GM19372 (cell line): ENCODE data around the gene NID2.

ENCODE experiments used
- ATAC-seq: cut with Tn5 transposase; IDR thresholded peaks from one replicate; pipeline ENCODE4 v1.9.1; 2021; ENCODE audit warnings: mild to moderate bottlenecking, low read depth, moderate library complexity; ENCODE audit not compliant: unreplicated experiment

Gene NID2, protein sequence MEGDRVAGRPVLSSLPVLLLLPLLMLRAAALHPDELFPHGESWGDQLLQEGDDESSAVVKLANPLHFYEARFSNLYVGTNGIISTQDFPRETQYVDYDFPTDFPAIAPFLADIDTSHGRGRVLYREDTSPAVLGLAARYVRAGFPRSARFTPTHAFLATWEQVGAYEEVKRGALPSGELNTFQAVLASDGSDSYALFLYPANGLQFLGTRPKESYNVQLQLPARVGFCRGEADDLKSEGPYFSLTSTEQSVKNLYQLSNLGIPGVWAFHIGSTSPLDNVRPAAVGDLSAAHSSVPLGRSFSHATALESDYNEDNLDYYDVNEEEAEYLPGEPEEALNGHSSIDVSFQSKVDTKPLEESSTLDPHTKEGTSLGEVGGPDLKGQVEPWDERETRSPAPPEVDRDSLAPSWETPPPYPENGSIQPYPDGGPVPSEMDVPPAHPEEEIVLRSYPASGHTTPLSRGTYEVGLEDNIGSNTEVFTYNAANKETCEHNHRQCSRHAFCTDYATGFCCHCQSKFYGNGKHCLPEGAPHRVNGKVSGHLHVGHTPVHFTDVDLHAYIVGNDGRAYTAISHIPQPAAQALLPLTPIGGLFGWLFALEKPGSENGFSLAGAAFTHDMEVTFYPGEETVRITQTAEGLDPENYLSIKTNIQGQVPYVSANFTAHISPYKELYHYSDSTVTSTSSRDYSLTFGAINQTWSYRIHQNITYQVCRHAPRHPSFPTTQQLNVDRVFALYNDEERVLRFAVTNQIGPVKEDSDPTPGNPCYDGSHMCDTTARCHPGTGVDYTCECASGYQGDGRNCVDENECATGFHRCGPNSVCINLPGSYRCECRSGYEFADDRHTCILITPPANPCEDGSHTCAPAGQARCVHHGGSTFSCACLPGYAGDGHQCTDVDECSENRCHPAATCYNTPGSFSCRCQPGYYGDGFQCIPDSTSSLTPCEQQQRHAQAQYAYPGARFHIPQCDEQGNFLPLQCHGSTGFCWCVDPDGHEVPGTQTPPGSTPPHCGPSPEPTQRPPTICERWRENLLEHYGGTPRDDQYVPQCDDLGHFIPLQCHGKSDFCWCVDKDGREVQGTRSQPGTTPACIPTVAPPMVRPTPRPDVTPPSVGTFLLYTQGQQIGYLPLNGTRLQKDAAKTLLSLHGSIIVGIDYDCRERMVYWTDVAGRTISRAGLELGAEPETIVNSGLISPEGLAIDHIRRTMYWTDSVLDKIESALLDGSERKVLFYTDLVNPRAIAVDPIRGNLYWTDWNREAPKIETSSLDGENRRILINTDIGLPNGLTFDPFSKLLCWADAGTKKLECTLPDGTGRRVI (N-terminal part only)

DNA sequence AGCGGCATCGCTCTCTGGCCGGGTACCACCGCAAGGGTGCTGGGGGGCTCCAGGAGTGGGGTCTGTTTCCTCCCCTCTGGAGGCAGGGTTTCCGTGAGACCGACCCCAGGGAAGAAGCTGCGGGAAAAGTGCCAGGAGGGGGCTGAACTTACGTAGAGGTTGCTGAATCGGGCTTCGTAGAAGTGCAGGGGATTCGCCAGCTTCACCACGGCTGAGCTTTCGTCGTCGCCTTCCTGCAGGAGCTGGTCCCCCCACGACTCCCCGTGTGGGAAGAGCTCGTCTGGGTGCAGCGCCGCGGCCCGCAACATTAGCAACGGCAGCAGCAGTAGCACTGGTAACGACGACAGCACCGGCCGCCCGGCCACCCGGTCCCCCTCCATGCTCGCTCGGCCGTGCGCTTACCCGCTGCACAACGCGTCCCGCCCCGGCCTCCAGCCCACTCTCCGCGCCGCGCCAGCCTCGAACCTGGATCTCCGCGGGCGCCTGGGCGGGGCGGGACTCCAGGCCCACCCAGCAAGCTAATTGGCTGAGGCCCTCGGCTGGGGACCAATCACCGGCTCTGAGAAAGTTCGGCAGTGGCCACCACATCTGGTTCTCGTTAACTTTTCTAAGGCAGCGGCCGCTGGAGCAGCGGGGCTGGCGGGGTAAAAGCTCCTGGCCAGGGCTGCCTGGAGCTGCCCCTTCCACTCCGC is at the start of gene NID2:
Gene NID2, minus strand, starts transcription at position 445 of the 692 bp plus-strand sequence. Its CDS starts 65 bp downstream, at position 380.
- no peak for ATAC-seq

DNA sequence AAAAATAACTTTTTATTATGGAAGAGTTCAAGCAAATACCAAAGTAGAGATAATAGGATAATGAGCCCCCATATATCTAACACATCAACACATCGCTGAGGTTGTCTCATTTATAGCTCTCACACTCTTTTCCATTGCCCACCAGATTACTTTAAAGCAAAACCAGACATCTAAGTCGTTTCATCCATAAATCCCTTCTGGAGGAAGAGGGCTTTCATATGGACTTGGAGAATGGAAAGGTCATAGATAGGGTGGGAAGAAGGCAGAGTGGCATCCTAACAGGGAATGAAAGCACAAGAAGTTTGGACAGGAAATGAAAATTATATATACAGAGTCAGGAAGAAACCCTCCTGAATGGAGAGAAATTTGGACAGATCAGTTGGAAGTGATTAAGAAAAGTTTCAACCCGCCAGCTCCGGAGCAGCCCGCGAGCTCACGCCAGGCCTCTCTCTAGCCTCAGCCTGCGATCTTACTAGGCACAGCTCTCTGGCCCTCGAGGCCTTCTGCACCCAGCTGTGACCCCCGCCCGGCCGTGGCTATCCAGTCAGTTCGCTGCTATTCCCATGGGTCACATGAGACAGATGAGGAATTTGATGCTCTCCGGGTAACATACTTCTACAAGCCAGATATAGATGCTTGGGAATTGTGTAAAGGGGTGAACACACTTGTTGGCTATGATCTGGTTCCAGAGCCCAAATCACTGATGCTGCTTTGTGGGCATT is 48.4 kb upstream of the NID2 start:
- no peak for ATAC-seq

DNA sequence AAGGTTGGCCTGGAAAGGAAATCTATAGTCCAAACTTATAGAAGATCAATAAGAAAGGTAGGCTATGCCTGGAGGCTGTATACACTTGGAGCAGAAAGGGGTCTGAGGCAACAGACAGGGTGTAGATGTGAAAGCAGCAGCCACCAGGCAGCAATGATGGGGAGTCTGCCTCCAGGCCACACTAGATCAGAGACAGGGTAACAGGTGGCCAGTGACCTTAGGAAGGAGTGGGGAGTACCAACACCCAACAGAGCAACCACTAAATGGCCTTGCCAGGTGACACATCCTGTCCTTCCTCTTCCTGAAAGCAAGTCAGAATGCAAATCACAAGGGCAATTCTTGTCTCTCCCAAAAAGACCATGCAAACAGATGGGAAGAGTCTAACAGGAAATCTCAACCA is 46.4 kb upstream of the NID2 start:
- no peak for ATAC-seq

GRCh38 chr14:52112336-52113018 is 43.6 kb upstream of the NID2 start:
- no peak for ATAC-seq

DNA sequence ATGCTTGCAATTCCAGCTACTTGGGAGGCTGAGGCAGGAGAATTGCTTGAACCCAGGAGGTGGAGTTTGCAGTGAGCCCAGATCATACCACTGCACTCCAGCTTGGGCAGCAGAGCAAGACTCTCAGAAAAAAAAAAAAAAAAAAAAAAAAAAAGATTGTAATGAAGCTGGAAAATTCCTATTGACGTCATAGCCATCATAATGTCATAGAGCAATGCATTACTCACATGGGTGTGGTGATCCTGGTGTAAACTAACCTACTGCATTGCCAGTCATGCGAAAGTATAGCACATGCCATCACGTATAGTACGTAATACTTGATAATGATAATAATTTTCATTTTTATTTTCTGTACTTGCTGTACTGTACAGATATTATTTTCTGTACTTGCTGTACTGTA is 42.7 kb upstream of the NID2 start:
- ATAC-seq, result no peak

- no peak for ATAC-seq
Measured at GRCh38 chr14:52110441-52111086, 41.7 kb upstream of the NID2 start.

DNA sequence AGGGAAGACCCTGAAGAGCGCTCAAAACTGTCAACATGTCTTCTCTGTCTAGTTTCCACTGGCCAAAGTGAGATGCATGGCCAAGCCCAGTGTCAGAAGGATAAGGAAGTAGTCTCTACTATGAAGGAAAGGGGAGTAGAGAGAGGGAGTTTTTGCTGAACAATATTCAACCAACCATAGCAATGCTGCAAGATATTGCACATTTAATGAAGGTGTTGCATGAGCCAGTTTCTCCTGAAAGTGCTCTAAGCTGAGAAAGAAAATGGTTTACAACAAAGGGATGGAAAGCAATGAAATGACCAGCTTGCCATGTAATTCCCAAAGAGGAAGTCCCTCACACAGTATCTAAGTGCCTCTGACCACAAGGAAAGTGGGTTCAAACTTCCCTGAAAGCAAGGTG is 40.0 kb upstream of the NID2 start:
- ATAC-seq, result no peak

- no peak for ATAC-seq
Measured at GRCh38 chr14:52106840-52107239, 38.0 kb upstream of the NID2 start.

DNA sequence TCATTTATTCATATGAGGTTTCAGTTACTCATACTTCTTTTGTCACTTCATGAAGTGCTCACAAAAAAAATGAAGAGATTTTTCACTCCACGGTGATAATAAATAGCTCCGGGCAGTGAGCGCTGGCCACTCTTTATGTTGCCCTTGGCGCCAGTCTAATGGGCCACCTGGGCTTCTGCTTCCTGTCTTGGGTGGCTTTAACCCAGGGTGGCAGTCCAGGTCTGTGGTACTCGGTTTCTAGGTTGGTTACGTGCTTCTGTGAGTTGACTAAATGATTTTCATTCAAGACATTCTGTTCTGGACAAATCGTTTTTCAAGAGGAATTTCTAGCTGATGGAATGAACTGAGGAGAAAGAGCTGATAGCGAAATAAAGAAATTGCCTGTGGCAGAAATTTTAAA is 34.6 kb upstream of the NID2 start:
- ATAC-seq, result no peak

DNA sequence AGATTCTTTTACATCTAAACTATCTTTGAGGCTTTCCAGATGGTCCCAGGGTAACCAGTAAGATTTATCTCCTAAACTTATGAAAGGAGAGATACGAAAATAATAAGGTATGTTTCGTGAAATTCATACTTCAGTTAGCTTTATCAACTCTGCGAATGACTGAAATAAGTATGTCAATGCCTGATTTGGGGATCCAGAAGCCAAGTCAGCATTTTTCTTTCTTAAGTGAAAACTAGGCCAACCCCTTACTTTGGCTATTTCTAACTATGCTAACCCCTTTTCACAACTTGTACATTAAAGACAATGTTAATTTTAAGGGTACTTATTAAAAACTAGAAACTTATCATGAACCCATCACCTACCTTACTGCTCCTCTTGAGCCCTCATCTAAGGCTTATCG is 26.9 kb upstream of the NID2 start:
- no peak for ATAC-seq

GRCh38 chr14:52095336-52095735 is 26.5 kb upstream of the NID2 start:
- no peak for ATAC-seq

- ATAC-seq, result no peak
Measured at GRCh38 chr14:52094546-52095271, 25.9 kb upstream of the NID2 start.

- ATAC-seq, result no peak
Measured at GRCh38 chr14:52091928-52092327, 23.1 kb upstream of the NID2 start.

- ATAC-seq, result no peak
Measured at GRCh38 chr14:52090936-52091335, 22.1 kb upstream of the NID2 start.

GRCh38 chr14:52089218-52089617 is 20.4 kb upstream of the NID2 start:
- no peak for ATAC-seq

- no peak for ATAC-seq
Measured at GRCh38 chr14:52086711-52087110, 17.9 kb upstream of the NID2 start.

DNA sequence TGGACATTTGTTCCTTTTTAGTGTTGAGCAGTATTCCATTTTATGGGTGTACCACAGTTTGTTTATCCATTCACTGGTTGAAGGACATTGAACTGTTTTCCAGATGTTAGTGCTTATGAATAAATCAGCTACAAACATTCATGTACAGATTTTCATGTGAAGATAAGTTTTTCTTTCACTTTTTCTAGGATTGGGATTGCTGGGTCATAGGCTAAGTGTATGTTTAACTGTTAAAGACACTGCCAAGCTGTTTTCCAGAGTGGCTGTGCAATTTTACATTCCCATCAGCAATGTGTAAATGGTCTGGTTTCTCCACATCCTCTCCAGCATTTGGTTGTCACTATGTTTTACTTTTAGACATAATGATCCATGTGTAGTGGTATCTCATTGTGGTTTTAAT is 14.0 kb upstream of the NID2 start:
- no peak for ATAC-seq

GRCh38 chr14:52081964-52082363 is 13.1 kb upstream of the NID2 start:
- no peak for ATAC-seq
